ENCODE measurements around the gene TAP1. TPM values are rescaled to one million over a fixed set of nuclear protein-coding genes. Genes with fewer than 3 reads are reported as not detected.
A peak's percentile ranks its signal among the peaks of the same experiment; 100 is the strongest.

The TAP1 gene
- total and polyA plus RNA-seq, 10 of the 15 experiments (the other 5 are each of a cell fraction or from before 2014, with no cell fraction given) = 33.4 to 249 (median 169) TPM

DNA sequence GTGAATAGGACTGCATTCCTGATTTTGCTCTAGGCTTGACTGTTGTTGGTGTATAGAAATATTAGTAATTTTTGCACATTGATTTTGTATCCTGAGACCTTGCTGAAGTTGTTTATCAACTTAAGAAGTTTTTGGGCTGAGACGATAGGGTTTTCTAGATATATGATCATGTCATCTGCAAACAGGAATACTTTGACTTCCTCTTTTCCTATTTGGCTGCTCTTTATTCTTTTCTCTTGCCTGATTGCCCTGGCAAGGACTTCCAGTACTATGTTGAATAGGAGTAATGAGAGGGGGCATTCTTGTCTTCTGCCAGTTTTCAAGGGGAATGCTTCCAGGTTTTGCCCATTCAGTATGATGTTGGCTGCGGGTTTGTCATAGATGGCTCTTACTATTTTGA lies 50.1 kb downstream of the TAP1 start:
- Histone ChIP-seq H3K27ac (ENCODE audit: control insufficient read depth, insufficient read depth) (no peak overlapping the region), H3K79me2 (ENCODE audit: control insufficient read depth, insufficient read depth, low read length) (no peaks in the 10 kb centered on the region), H4K20me1 (ENCODE audit: control insufficient read depth, insufficient read depth) (no peaks in the 10 kb centered on the region), H3K4me1 (ENCODE audit: control insufficient read depth, insufficient read depth, low read length) (peaks cover 4% of the 10 kb centered on the region), H3K36me3 (ENCODE audit: control insufficient read depth in 2 of 2, insufficient read depth in 2 of 2, low read length in 1 of 2) (no peaks in the 10 kb centered on the region; a peak in 1 of 4 replicates), H3K27me3 (replicated peaks in 1 of 2; ENCODE audit: control insufficient read depth in 2 of 2, insufficient read depth in 2 of 2, low read length in 1 of 2) (no peaks in the 10 kb centered on the region), H3K9ac (ENCODE audit: control insufficient read depth, insufficient read depth, low read length) (no peak overlapping the region), H3K9me3 (replicated peaks; ENCODE audit: control insufficient read depth, insufficient read depth, low read length) (no peaks in the 10 kb centered on the region; the same call in 1 of the 3 replicates), H3K4me2 (ENCODE audit: control insufficient read depth, insufficient read depth) (no peak overlapping the region), H2AFZ (ENCODE audit: control insufficient read depth, low read depth, low read length) (no peak overlapping the region), H3K4me3 (no peak overlapping the region)
- ChIA-PET CTCF (interaction anchor here (0.6 to 2.3 kb wide), 3 partner anchors 10 to 1017 kb away, joined by 3 to 14 read pairs (median 3); no protein-coding TSS in a partner anchor), SMC1A (ENCODE audit: uncharacterized antibody, unreplicated experiment) (interaction anchor here (2.1 to 2.4 kb wide), 2 partner anchors 10 to 65 kb away, joined by 7 to 14 read pairs; no protein-coding TSS in a partner anchor), RAD21 (ENCODE audit: unreplicated experiment) (interaction anchor here (0.9 to 1.5 kb wide), 2 partner anchors 18 to 65 kb away, joined by 3 to 6 read pairs; no protein-coding TSS in a partner anchor), POLR2A (interaction anchor here (1.2 kb wide), 1 partner anchor 9 kb away, joined by 3 read pairs; no protein-coding TSS in a partner anchor)
- in situ Hi-C loops (cut with MboI) = no loop called here
- BruUV-seq (replicated peaks) = no TSS peak
- TF ChIP-seq, protein P1, sequence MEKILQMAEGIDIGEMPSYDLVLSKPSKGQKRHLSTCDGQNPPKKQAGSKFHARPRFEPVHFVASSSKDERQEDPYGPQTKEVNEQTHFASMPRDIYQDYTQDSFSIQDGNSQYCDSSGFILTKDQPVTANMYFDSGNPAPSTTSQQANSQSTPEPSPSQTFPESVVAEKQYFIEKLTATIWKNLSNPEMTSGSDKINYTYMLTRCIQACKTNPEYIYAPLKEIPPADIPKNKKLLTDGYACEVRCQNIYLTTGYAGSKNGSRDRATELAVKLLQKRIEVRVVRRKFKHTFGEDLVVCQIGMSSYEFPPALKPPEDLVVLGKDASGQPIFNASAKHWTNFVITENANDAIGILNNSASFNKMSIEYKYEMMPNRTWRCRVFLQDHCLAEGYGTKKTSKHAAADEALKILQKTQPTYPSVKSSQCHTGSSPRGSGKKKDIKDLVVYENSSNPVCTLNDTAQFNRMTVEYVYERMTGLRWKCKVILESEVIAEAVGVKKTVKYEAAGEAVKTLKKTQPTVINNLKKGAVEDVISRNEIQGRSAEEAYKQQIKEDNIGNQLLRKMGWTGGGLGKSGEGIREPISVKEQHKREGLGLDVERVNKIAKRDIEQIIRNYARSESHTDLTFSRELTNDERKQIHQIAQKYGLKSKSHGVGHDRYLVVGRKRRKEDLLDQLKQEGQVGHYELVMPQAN (conservative IDR thresholded peaks at IDR 0.05) = no peak
- TF ChIP-seq RUNX3 (IDR thresholded peaks at IDR 0.05; ENCODE audit: low read length) = no peak
- TF ChIP-seq SPI1 (IDR thresholded peaks at IDR 0.05; ENCODE audit: borderline replicate concordance, insufficient read depth, low read depth, low read length) = 0 out of 2 replicates have a peak, but pooled peaks have one; percentile 10
- FAIRE-seq (no peak), DNase-seq (ENCODE audit: low read depth, low spot score) (no peak), ATAC-seq (no peak)
- intact Hi-C loops (cut with micrococcal nuclease; ENCODE audit: unreplicated experiment) = no loop called here
- WGBS (ENCODE audit: insufficient coverage, insufficient replicate concordance, low lambda C conversion rate, missing lambda C conversion rate) = 30% methylated on average over 2 of the region's 2 CpGs

DNA sequence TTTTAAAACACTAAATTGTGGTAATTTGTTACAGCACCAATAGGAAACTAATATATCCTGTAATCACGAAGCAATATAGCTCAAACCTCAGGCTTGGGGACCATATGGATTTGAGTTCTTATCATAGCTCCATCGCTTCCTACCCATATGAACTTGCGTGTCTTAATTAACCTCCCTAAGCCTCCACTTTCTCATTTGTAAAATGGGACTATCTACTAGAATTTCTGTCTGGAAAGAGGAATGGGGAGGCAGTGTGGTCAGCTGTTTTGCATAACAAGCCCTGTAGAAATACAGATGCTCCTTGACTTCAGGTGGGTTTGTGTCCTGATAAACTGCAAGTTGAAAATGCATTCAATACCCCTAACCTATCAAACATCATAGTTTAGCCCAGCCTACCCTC lies 53.8 kb downstream of the TAP1 start:
- SMC1A ChIA-PET (ENCODE audit: uncharacterized antibody, unreplicated experiment) = interaction anchor here (0.6 to 7.4 kb wide), 15 partner anchors 10 to 936 kb away, joined by 3 to 53 read pairs (median 4); no protein-coding TSS in a partner anchor
- H3K79me2 ChIP-seq (ENCODE audit: control insufficient read depth, insufficient read depth, low read length) = no peaks in the 10 kb centered on the region

More for the DNA sequence above, 53.8 kb downstream of the TAP1 start:
- no peak for TF ChIP-seq MYC (IDR thresholded peaks at IDR 0.05; ENCODE audit: insufficient read depth, insufficient read length, insufficient replicate concordance, low read length, severe bottlenecking)
- TF ChIP-seq PAX5 (IDR thresholded peaks at IDR 0.05; ENCODE audit: borderline replicate concordance, low read depth, low read length) = no peak
- no TSS peak for BruUV-seq (replicated peaks)
- ChIA-PET CTCF (interaction anchor here (0.7 to 4.1 kb wide), 16 partner anchors 9 to 903 kb away, joined by 3 to 36 read pairs (median 6); partner anchors contain the start of gene TAP2), POLR2A (interaction anchor here (0.7 kb wide), 1 partner anchor 22 kb away, joined by 3 read pairs; no protein-coding TSS in a partner anchor), RAD21 (ENCODE audit: unreplicated experiment) (interaction anchor here (1.1 to 4.3 kb wide), 7 partner anchors 9 to 382 kb away, joined by 3 to 26 read pairs (median 6); partner anchors contain the start of gene TAP2)
- H3K4me3 ChIP-seq = no peak overlapping the region
- intact Hi-C loops (cut with micrococcal nuclease; ENCODE audit: unreplicated experiment) (loop anchor here (5.0 kb wide), 1 partner anchor 552 kb away; no protein-coding TSS in a partner anchor), in situ Hi-C loops (cut with MboI) (no loop called here)
- H3K36me3 ChIP-seq (ENCODE audit: control insufficient read depth in 2 of 2, insufficient read depth in 2 of 2, low read length in 1 of 2) = no peaks in the 10 kb centered on the region
- ATAC-seq (no peak), FAIRE-seq (no peak), DNase-seq (ENCODE audit: low read depth, low spot score) (no peak)
- no peaks in the 10 kb centered on the region for H3K27me3 ChIP-seq (replicated peaks in 1 of 2; ENCODE audit: control insufficient read depth in 2 of 2, insufficient read depth in 2 of 2, low read length in 1 of 2)
- H3K27ac ChIP-seq (ENCODE audit: control insufficient read depth, insufficient read depth) = no peak overlapping the region
- no peaks in the 10 kb centered on the region; the same call in 1 of the 3 replicates for H3K9me3 ChIP-seq (replicated peaks; ENCODE audit: control insufficient read depth, insufficient read depth, low read length)
- H2AFZ ChIP-seq (ENCODE audit: control insufficient read depth, low read depth, low read length) = no peak overlapping the region
- H3K4me1 ChIP-seq (ENCODE audit: control insufficient read depth, insufficient read depth, low read length) = peaks cover 15% of the 10 kb centered on the region
- no peaks in the 10 kb centered on the region for H4K20me1 ChIP-seq (ENCODE audit: control insufficient read depth, insufficient read depth)
- H3K4me2 ChIP-seq (ENCODE audit: control insufficient read depth, insufficient read depth) = no peak overlapping the region
- WGBS (ENCODE audit: insufficient coverage, insufficient replicate concordance, low lambda C conversion rate, missing lambda C conversion rate) = 90% methylated on average over 3 of the region's 3 CpGs
- no peak overlapping the region for H3K9ac ChIP-seq (ENCODE audit: control insufficient read depth, insufficient read depth, low read length)
